ENCODE data around the gene RYR2. TPM values are rescaled to one million over a fixed set of nuclear protein-coding genes. Genes with fewer than 3 reads are reported as not detected.

Gene RYR2
- total and polyA plus RNA-seq, 12 donors = 43.1 to 1,252 (median 872) TPM

GRCh38 chr1:237384213-237384612 lies 342.2 kb downstream of the RYR2 start:
- Histone ChIP-seq H3K4me1 (peaks cover 0 to 60% (median 24%) of the 10 kb centered on the region in 9 donors), H3K27ac (peak overlapping the region in 4 of 10 donors; percentile 33 to 52 (median 40)), H3K36me3 (peaks cover 0 to 20% (median 0%) of the 10 kb centered on the region in 9 donors), H3K27me3 (no peaks in the 10 kb centered on the region), H3K4me3 (no peak overlapping the region), H3K9me3 (no peaks in the 10 kb centered on the region)
- intact Hi-C loops (cut with DNase I) = loop anchor here in 1 of 10 donors (10.0 kb wide), 1 partner anchor 629 kb away; no protein-coding TSS in a partner anchor
- no peak for DNase-seq
- WGBS, 2 donors = 17 to 28% methylated on average over 6 of the region's 6 CpGs
- no peak for TF ChIP-seq CTCF (IDR thresholded peaks at IDR 0.05)
- peak in 3 of 8 donors; percentile 23 to 45 (median 34) for ATAC-seq

GRCh38 chr1:237386362-237387143 lies 344.6 kb downstream of the RYR2 start:
- Histone ChIP-seq H3K4me3 (no peak overlapping the region), H3K27me3 (no peaks in the 10 kb centered on the region), H3K27ac (no peak overlapping the region), H3K36me3 (peaks cover 0 to 21% (median 0%) of the 10 kb centered on the region in 9 donors), H3K9me3 (no peaks in the 10 kb centered on the region), H3K4me1 (peaks cover 0 to 58% (median 24%) of the 10 kb centered on the region in 9 donors)
- ATAC-seq = no peak
- 44 to 51% methylated on average over 8 of the region's 8 CpGs for WGBS, 2 donors
- DNase-seq = no peak
- intact Hi-C loops (cut with DNase I) = loop anchor here in 1 of 10 donors (10.0 kb wide), 1 partner anchor 632 kb away; no protein-coding TSS in a partner anchor
- TF ChIP-seq CTCF (IDR thresholded peaks at IDR 0.05) = peak; percentile 17 to 70 (median 58)

GRCh38 chr1:237387144-237387505 lies 345.1 kb downstream of the RYR2 start:
- H3K9me3 ChIP-seq = no peaks in the 10 kb centered on the region
- ATAC-seq = peak in 2 of 8 donors; percentile 17 to 19
- H3K36me3 ChIP-seq = peaks cover 0 to 24% (median 0%) of the 10 kb centered on the region in 9 donors

GRCh38 chr1:237390823-237391222 lies 348.8 kb downstream of the RYR2 start:
- intact Hi-C loops (cut with DNase I) = no loop called here
- Histone ChIP-seq H3K9me3 (no peaks in the 10 kb centered on the region), H3K27ac (no peak overlapping the region), H3K4me1 (peaks cover 0 to 54% (median 14%) of the 10 kb centered on the region in 9 donors), H3K27me3 (no peaks in the 10 kb centered on the region), H3K4me3 (no peak overlapping the region), H3K36me3 (peaks cover 0 to 41% (median 0%) of the 10 kb centered on the region in 9 donors)
- no peak for TF ChIP-seq CTCF (IDR thresholded peaks at IDR 0.05)
- WGBS, 2 donors = 21 to 27% methylated on average over 3 of the region's 3 CpGs
- DNase-seq (no peak), ATAC-seq (no peak)

More at GRCh38 chr1:237387144-237387505, 345.1 kb downstream of the RYR2 start:
- DNase-seq = no peak
- no peak for TF ChIP-seq CTCF (IDR thresholded peaks at IDR 0.05)
- H3K4me1 ChIP-seq = peaks cover 0 to 58% (median 24%) of the 10 kb centered on the region in 9 donors
- H3K4me3 ChIP-seq = no peak overlapping the region
- WGBS, 2 donors = 34 to 63% methylated on average over 5 of the region's 5 CpGs
- intact Hi-C loops (cut with DNase I) = loop anchor here in 1 of 10 donors (10.0 kb wide), 1 partner anchor 632 kb away; no protein-coding TSS in a partner anchor
- H3K27ac ChIP-seq = peak overlapping the region in 1 of 10 donors; percentile 57
- no peaks in the 10 kb centered on the region for H3K27me3 ChIP-seq
